T-helper 22 cell (primary cell): ENCODE data around the gene SLC29A4.

ENCODE experiments used
- DNase-seq: peaks from one replicate; pipeline ENCODE4 v3.0.0-alpha.2; 2020; ENCODE audit warnings: low read depth

SLC29A4 gene

GRCh38 chr7:5324961-5325360 is 42.2 kb downstream of the SLC29A4 start:
- no peak for DNase-seq

- no peak for DNase-seq
These were observed 47.5 kb downstream of the SLC29A4 start for GRCh38 chr7:5330288-5330687.

- DNase-seq, result no peak
These were observed 49.8 kb downstream of the SLC29A4 start for GRCh38 chr7:5332579-5332978.

- DNase-seq, result no peak
These were observed 50.6 kb downstream of the SLC29A4 start for GRCh38 chr7:5333121-5334045.

- no peak for DNase-seq
These were observed 51.9 kb downstream of the SLC29A4 start for GRCh38 chr7:5334671-5335070.

- no peak for DNase-seq
These were observed 54.3 kb downstream of the SLC29A4 start for GRCh38 chr7:5337047-5337446.

GRCh38 chr7:5339955-5340354 is 57.2 kb downstream of the SLC29A4 start:
- DNase-seq, result no peak

GRCh38 chr7:5342631-5343030 is 59.9 kb downstream of the SLC29A4 start:
- no peak for DNase-seq

GRCh38 chr7:5343884-5344283 is 61.1 kb downstream of the SLC29A4 start:
- DNase-seq, result no peak

- no peak for DNase-seq
These were observed 61.6 kb downstream of the SLC29A4 start for GRCh38 chr7:5344342-5344741.

- DNase-seq, result no peak
These were observed 62.4 kb downstream of the SLC29A4 start for GRCh38 chr7:5345171-5345570.

- no peak for DNase-seq
These were observed 62.9 kb downstream of the SLC29A4 start for GRCh38 chr7:5345671-5346070.

GRCh38 chr7:5348134-5349004 is 65.6 kb downstream of the SLC29A4 start:
- DNase-seq, result no peak

- no peak for DNase-seq
These were observed 66.2 kb downstream of the SLC29A4 start for GRCh38 chr7:5349005-5349380.

- no peak for DNase-seq
These were observed 66.9 kb downstream of the SLC29A4 start for GRCh38 chr7:5349437-5350173.

- DNase-seq, result no peak
These were observed 67.4 kb downstream of the SLC29A4 start for GRCh38 chr7:5350174-5350463.

- DNase-seq, result no peak
These were observed 68.0 kb downstream of the SLC29A4 start for GRCh38 chr7:5350600-5351385.

GRCh38 chr7:5351507-5352265 is 68.9 kb downstream of the SLC29A4 start:
- no peak for DNase-seq

GRCh38 chr7:5352440-5353010 is 69.8 kb downstream of the SLC29A4 start:
- no peak for DNase-seq

GRCh38 chr7:5354460-5355232 is 71.9 kb downstream of the SLC29A4 start:
- DNase-seq, result no peak
